SH-SY5Y (cell line): ENCODE measurements around the gene PCDHGA4.
"Not testable (repeated sequence)": the region's sequence is repeated elsewhere in the genome, so short reads cannot be mapped to it uniquely, and the experiment has no call there.

ENCODE experiments used
- GATA2 ChIP-seq: IDR thresholded peaks from 2 replicates; pipeline ENCODE4 v1.6.1; 2011; ENCODE audit warnings: mild to moderate bottlenecking, low read depth, low read length
- GATA3 ChIP-seq: IDR thresholded peaks from 2 replicates; pipeline ENCODE4 v1.6.1; 2011; ENCODE audit warnings: low read depth, mild to moderate bottlenecking, low read length, moderate library complexity

Gene PCDHGA4

DNA sequence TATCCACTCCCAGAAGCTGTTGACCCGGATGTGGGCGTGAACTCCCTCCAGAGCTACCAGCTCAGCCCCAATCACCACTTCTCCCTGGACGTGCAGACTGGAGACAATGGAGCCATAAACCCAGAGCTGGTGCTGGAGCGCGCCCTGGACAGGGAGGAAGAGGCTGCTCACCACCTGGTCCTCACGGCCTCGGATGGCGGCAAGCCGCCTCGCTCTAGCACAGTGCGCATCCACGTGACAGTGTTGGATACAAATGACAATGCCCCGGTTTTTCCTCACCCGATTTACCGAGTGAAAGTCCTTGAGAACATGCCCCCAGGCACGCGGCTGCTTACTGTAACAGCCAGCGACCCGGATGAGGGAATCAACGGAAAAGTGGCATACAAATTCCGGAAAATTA is 38.4 kb downstream of the PCDHGA4 start:
- TF ChIP-seq GATA3 (no peak), GATA2 (no peak)

DNA sequence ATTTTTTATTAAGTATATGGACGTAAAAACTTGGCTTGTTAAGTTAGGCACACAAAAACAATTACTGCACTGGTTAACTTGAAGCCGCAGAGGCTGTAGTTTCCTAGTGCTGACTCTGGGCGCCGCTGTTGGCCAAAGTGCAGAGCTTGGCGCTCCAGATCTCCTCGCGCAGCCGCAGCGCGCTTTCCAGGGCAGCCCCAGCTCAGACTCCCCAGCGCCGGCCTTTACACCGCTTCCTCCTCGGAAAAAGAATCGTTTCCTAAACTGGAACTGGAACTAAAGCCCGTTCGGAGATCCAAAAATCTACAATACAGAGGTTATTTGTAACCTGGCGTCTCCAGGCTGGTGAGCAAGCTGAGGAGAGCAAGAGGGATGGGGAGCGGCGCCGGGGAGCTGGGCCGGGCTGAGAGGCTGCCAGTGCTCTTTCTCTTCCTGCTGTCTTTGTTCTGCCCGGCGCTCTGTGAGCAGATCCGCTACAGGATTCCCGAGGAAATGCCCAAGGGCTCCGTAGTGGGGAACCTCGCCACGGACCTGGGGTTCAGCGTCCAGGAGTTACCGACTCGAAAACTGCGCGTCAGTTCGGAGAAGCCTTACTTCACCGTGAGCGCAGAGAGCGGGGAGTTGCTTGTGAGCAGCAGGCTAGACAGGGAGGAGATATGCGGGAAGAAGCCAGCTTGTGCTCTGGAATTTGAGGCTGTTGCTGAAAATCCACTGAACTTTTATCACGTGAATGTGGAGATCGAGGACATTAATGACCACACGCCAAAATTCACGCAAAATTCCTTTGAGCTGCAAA is 43.1 kb downstream of the PCDHGA4 start, which contains the start of gene PCDHGB5:
Gene PCDHGB5, plus strand, starts transcription at position 192 of the 796 bp plus-strand sequence. Its CDS starts 181 bp downstream, at position 373.
- not testable (repeated sequence) for TF ChIP-seq GATA2, GATA3

DNA sequence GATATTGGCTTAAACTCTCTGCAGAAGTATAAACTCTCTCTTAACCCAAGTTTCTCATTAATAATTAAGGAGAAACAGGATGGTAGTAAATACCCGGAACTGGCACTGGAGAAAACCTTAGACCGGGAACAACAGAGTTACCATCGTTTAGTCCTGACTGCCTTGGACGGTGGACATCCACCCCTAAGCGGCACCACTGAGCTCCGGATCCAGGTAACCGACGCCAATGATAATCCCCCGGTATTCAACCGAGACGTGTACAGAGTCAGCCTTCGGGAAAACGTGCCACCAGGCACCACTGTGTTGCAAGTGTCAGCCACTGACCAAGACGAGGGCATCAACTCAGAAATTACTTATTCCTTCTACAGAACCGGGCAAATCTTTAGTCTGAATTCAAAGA is 43.8 kb downstream of the PCDHGA4 start:
- TF ChIP-seq GATA3 (no peak), GATA2 (no peak)

DNA sequence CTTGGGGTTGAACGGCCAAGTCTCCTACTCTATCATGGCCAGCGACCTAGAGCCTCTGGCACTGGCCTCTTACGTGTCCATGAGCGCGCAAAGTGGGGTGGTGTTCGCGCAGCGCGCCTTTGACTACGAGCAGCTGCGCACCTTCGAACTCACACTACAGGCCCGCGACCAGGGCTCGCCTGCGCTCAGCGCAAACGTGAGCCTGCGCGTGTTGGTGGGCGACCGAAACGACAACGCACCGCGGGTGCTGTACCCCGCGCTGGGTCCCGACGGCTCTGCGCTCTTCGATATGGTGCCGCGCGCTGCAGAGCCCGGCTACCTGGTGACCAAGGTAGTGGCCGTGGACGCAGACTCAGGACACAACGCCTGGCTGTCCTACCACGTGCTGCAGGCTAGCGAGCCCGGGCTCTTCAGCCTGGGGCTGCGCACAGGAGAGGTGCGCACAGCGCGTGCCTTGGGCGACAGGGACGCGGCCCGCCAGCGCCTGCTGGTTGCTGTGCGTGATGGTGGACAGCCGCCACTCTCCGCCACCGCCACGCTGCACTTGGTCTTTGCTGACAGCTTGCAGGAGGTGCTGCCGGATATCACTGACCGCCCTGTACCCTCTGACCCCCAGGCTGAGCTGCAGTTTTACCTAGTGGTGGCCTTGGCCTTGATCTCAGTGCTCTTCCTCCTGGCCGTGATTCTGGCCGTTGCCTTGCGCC is 44.9 kb downstream of the PCDHGA4 start:
- no peak for TF ChIP-seq GATA3
- no peak for TF ChIP-seq GATA2

DNA sequence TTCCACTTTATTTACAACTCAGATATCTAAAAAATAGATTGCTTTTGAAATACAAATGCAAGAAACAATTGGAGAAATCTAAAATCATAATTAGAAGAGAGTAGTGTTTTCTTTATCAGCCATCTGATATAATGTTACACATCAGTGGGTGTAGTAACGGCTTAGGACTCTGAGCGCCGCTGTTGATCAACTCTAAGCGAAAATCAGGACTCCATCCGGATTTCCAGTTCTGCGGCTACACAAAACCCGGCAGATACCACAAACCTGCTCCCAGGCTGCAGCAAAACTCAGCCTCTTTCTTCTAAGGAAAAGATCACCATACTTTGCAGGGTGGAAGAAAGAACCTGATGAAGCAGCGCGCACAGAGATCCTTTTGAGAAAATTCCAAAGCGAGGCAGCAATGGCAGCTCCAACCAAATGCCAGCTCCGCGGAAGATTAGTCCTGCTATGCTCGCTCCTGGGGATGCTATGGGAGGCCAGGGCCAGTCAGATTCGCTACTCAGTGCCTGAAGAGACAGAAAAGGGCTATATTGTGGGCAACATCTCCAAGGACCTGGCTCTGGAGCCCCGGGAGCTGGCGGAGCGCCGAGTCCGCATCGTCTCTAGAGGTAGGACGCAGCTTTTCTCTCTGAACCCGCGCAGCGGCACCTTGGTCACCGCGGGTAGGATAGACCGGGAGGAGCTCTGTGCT is 47.9 kb downstream of the PCDHGA4 start, which contains the start of gene PCDHGA9:
Gene PCDHGA9, plus strand, starts transcription at position 226 of the 691 bp plus-strand sequence. Its CDS starts 175 bp downstream, at position 401.
- TF ChIP-seq GATA2 (no peak), GATA3 (no peak)

DNA sequence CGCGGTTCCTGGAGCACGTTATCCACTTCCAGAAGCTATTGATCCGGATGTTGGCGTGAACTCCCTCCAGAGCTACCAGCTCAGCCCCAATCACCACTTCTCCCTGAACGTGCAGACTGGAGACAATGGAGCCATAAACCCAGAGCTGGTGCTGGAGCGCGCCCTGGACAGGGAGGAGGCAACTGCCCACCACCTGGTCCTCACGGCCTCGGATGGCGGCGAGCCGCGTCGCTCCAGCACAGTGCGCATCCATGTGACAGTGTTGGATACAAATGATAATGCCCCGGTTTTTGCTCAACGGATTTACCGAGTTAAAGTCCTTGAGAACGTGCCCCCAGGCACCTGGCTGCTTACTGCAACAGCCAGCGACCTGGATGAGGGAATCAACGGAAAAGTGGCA is 48.6 kb downstream of the PCDHGA4 start:
- TF ChIP-seq GATA2 = no peak
- TF ChIP-seq GATA3 = no peak
